ENCODE measurements around the gene C12orf43.
A peak's percentile ranks its signal among the peaks of the same experiment; 100 is the strongest.
"Not testable (repeated sequence)": the region's sequence is repeated elsewhere in the genome, so short reads cannot be mapped to it uniquely, and the experiment has no call there.

Gene C12orf43, protein sequence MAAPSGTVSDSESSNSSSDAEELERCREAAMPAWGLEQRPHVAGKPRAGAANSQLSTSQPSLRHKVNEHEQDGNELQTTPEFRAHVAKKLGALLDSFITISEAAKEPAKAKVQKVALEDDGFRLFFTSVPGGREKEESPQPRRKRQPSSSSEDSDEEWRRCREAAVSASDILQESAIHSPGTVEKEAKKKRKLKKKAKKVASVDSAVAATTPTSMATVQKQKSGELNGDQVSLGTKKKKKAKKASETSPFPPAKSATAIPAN

DNA sequence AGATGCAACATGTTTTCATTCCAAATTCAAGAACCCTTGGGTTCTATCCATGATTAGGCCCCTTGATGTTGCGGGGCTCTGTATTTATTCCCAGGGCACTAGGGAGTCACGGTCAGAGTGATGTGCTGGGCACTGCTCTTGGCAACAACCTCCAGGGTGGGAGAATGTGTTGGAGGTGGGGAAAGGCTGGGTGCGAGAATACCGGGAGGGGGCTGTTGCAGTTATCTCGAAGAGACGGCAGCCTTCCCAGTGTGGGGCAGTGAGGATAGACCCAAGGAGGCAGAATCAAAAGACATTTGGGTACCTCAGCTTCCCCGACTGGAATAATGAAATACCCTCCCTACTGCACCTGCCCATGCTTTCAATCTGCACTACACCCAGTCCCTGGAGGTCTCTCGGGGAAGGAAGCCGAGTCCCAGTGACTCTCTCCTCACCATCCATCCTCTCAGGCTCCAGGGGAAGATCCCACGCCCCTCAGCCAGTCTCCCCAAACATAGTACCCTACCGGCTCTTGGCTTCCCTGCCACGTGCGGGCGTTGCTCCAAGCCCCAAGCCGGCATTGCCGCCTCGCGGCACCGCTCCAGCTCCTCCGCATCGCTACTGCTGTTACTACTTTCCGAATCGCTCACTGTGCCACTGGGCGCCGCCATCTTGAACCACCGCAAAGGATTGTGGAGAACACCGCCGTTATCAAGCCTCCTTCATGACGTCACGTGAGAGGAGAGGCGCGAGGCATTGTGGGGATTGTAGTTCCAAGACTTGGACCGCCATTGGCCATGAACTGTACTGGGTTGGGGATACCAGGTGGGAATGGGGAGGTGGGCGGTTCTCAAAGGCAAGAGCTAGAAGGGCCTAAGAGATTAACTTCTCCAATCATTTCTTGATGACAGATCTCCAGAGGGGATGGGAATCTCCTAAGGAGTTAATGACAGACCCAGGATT lies at the start of gene C12orf43:
Gene C12orf43, minus strand, starts transcription at position 663 of the 942 bp plus-strand sequence. Its CDS starts 13 bp downstream, at position 650.
- peak; percentile 91 for DNase-seq

DNA sequence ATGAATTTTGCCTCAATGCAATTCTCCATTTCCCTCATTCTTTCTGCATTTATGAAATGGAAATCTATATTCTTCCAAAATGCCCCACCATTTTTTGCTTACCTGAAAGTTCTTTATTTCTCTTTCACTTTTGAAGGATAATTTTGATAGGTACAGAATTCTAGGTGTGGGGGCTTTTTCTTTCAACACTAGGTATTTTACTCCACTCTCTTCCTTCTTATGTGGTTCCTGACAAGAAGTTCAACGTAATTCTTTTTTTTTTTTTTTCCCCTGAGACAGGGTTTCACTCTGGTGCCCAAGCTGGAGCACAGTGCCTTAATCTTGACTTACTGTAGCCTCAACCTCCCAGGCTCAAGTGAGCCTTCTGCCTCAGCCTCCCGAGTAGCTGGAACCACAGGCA lies 49.1 kb upstream of the C12orf43 start:
- no peak for DNase-seq

DNA sequence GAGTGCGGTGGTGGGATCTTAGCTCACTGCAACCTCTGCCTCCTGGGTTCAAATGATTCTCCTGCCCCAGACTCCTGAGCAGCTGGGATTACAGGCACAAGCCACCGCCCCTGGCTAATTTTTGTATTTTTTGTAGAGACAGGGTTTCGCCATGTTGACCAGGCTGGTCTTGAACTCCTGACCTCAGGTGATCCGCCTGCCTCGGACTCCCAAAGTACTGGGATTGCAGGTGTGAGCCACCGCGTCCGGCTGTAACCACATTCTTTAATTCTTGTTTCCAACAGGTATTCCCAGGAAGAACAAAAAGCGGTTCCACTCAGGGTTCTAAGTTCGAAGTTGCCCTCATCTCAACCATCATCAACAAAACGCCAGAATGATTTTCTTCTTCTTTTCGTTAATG lies 48.3 kb upstream of the C12orf43 start:
- DNase-seq = not testable (repeated sequence)

DNA sequence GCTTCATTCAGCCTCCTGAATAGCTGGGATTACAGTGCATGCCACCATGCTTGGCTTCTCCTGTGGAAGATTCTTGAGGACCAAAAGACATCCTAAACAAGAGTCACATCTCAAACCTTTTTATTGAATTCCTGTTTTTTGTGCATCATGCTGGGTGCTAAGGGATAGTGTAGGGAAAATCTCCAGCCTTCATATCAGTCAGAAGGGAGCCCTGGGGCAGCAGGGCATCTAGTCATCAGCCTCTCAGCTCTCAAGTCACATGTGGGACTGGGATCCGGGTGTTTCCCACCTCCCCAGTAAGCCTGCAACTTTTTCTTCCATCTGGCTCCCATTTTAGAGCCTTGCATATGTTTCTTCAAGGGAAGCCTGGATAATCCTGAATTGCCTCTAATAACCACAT lies 47.8 kb upstream of the C12orf43 start:
- DNase-seq = no peak

GRCh38 chr12:121062391-121063045 lies 46.2 kb upstream of the C12orf43 start:
- DNase-seq = no peak

DNA sequence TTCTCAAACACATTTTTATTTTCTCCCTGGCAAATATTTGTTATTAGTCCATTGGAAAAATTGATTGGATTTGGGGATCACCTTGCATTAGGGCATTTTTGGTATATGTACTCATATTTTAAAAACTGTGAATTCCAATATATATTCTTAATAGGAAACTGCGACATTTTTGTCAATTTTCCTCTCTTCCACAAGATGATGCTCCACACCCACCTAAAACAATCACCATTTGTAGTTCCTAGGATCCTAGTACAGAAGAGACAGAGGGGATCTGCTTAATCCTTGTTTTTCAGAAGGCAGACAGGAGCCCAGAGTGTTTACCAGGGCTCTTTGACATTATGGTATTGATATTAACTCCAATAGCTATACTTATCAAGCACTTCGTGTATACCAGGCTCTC lies 45.5 kb upstream of the C12orf43 start:
- DNase-seq = no peak

DNA sequence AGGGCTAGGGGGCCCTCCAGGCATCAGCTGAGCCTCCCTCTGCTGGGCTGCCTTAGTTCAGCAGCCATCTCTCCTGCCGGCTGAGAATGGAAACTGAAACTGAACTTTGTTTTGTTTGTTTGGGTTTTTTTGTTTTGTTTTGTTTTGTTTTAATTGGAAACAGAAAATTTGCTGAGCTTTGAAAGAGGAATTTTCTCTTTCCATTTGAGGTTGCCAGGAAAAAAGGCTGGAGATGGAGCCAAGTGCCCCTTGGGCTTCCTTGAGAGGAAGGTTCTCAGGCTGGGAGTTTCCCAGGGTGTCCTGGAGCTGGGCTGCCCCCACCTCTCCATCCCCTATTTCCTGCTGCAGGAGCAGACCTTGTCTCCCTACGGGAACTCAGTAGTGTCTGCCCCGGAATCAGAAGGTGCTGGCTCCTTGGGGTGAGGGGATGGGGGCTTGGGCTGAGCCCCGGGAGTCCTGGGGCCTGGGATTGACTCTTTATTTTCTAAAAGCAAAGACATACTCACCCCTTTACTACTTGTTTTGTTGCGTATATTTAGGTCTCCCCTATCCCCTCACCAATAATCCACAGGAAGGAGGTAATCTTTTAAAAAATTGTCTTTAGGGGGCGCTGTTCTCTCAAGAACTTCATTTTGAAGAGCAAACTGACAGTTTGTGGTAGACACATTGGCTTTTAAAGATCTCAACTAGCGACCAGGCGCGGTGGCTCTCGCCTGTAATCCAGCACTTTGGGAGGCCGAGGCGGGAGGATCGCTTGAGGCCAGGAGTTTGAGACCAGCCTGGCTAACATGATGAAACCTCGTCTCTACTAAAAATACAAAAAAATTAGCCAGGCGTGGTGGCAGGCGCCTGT lies 44.1 kb upstream of the C12orf43 start:
- peak; percentile 72 for DNase-seq

DNA sequence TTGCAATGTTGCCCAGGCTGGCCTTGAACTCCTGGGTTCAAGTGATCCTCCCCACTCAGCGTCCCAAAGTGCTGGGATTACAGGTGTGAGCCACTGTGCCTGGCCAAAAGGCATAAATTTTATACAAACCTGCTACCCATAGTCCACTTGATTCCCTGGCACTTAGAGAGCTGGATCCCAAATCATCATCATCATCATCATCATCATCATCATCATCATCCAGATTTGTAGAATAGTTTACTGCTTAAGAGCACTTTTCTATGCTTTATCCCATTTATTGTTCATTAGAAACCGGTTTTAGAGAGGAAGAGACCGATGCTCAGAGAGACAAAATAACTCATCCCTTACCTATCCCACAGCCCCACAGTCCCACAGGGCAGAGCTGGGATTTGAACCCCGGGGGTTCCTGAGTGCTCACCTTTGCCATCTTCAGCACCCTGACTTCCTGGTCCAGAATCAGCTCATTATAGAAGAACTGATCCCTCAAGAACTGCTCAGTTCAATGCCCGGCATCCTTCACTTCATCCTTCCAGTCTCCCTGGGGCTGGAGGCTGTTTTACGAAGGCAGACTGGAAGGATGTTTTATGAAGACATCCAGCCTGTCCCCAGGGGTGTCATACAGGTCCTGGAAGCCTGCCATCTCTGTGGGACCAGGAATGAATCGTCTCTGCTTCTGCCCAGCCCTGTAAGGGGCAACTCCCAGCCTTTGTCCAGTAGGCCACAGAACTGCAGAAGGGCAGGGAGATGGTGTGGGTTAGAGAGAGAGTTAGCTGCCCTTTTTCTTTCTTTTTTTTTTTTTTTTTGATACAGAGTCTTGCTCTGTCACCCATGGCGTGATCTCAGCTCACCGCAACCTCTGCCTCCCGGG lies 43.0 kb upstream of the C12orf43 start:
- DNase-seq = no peak

DNA sequence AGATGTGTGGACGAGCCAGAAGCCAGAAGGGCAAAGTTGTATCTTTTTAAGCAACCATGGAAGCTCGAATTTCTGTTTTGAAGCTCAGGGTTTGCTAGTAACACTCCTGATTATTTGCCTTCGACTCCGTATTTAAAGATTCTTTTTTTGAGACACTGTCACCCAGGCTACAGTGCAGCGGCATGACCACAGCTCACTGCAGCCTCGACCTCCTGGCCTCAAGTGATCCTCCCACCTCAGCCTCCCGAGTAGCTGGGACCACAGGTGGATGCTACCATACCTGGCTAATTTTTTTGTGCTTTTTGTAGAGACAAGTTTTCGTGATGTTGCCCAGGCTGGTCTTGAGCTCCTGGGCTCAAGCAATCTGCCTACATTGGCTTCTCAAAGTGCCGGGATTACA lies 41.5 kb upstream of the C12orf43 start:
- DNase-seq = no peak

GRCh38 chr12:121053706-121054105 lies 37.4 kb upstream of the C12orf43 start:
- no peak for DNase-seq

GRCh38 chr12:121050725-121051124 lies 34.4 kb upstream of the C12orf43 start:
- no peak for DNase-seq

DNA sequence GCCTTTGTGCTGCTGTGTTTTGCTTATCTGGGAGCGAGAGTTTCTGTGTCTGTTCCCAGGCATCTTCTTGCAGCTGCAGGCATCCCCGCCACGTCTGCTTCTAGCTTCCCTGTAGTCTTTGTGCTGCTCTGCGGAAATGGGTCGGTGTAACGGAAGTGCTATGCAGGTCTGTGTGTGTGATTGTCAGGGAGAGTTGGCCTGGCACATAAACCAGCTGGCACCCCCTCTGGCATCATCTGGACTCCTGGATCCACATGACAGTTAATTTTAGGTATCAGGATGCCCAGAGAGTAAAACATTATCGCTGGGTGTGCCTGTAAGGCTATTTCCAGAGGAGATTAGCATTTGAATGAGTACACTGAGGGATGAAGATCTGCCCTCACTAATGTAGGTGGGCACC lies 32.2 kb upstream of the C12orf43 start:
- peak; percentile 10 for DNase-seq

- not testable (repeated sequence) for DNase-seq
These were observed 31.1 kb upstream of the C12orf43 start for GRCh38 chr12:121047400-121047799.

DNA sequence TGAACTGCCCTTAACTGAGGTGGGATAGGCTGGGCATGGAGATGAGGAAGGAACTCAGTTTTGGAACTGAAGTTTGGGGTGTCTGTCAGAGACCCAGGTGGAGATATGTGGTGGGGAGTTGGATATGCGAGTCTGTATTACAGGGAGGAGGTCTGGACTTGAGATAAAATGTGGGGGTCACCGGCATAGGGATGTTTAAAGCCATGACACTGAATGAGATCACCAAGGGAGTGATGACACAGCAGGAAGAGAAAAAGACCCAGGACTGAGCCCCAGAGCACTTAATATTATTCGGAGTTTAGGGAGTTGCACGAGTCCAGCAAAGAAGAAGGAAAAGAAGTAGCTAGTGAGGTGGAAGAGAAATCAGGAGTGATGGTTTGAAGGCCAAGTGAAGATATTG lies 26.8 kb upstream of the C12orf43 start:
- DNase-seq = no peak

GRCh38 chr12:121038861-121039668 lies 22.8 kb upstream of the C12orf43 start, which contains the start of gene OASL:
OASL (minus strand) TSS chr12:121039246; CDS start chr12:121038971, 275 bp downstream.
- DNase-seq = peak; percentile 66

- peak; percentile 40 for DNase-seq
These were observed 20.6 kb upstream of the C12orf43 start for GRCh38 chr12:121036810-121037326.

DNA sequence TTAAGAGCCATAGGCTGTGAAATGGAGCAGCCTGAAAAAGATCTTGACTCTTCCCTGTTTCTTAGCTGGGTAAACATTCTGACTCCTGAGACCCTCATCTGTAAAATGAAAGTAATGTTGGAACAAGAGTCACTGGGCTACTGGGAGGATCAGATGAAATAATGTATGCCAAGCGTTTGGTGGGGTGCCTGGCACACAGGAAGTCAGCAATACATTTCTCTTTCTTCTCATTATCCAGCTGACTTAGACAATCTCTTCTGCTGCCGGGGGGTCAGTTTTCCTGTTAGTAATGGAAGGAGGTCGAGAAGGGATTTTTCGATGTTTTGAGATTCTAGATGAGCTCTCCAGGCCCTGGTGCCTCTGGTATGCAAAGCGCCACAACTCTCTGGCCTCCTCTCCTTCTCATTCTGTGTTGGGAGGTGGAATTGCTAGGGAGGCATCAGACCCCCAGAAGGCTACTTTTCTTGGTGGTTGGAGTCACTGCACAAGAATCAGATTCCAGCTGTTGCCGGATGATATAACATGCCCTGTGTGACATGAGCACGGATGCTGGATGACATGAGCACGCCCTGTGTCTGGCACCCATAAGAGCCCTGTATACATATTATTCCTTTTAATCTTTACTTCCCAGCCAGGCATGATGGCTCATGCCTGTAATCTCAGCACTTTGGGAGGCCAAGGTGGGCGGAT lies 18.5 kb upstream of the C12orf43 start:
- peak; percentile 23 for DNase-seq

DNA sequence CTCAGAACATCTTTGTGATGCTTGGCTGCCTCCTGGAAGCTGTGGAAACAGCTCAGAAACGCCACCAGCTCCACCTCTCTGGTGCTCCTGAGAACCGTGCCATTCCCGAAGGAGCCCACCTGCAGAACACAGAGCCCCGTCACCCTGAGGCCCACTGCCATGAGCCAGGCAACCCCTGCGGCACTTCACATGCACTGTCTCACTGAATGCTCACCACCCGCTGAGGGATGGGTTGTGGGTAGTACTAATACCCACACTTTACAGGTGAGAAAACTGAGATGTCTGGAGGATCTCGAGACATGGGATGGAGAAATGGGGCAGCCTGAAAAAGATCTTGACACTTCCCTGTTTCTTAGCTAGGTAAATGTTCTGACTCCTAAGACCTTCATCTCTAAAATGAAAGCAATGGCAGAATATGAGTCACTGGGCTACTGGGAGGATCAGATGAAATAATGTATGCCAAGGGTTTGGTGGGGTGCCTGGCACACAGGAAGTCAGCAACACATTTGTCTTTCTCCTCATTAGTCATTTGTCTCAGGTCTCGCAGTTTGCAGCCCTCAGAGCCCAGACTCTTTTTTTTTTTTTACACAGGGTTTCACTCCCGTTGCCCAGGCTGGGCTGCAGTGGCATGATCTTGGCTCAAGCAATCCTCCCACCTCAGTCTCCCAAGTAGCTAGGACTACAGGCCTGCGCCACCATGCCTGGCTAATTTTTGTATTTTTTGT lies 17.5 kb upstream of the C12orf43 start:
- peak; percentile 74 for DNase-seq
